Panc1 (cell line): ENCODE results near the gene IGSF3. TPM values are rescaled to one million over a fixed set of nuclear protein-coding genes. Genes with fewer than 3 reads are reported as not detected.

Source experiments
- ATAC-seq: fragments of 200-7000 bp; cut with Tn5 transposase; 2 replicates; pipeline ENCODE4 v1.9.1; 2020; ENCODE audit warnings: mild to moderate bottlenecking, moderate library complexity
- BruUV-seq: library from RNA; stranded (reverse); fragments of 400-500 nt; replicated peaks from 2 replicates; lab custom pipeline; 2021; lab: Mats Ljungman, UMichigan
- CTCF ChIA-PET: fragments of 300-600 bp; sonication (Branson Sonifier 250); formaldehyde crosslinking; loops from one replicate; lab custom pipeline; 2022; ENCODE audit warnings: antibody characterized with exemption; lab: Charles Lee
- POLR2A ChIA-PET: fragments of 300-600 bp; sonication (Branson Sonifier 250); formaldehyde crosslinking; loops from one replicate; lab custom pipeline; 2022; ENCODE audit warnings: antibody characterized with exemption; lab: Charles Lee
- DNase-seq: peaks from one replicate; pipeline ENCODE4 v3.0.0-alpha.2; 2010; ENCODE audit warnings: low read depth, low spot score
- H3K27ac ChIP-seq: 2 replicates; pipeline ENCODE4 v1.5.1; 2011; ENCODE audit warnings: mild to moderate bottlenecking, low read length, inconsistent platforms
- H3K27me3 ChIP-seq: fragments of 200-500 bp; sonication (Bioruptor generic); 2 replicates; pipeline ENCODE4 v1.6.0; 2014; ENCODE audit warnings: low read length, inconsistent platforms; ENCODE audit not compliant: control insufficient read depth, insufficient read depth
- H3K36me3 ChIP-seq: fragments of 200-500 bp; sonication (Bioruptor generic); 2 replicates; pipeline ENCODE4 v1.5.1; 2014; ENCODE audit warnings: inconsistent platforms, mild to moderate bottlenecking, low read length, moderate library complexity; ENCODE audit not compliant: control insufficient read depth, insufficient read depth
- H3K4me1 ChIP-seq: 2 replicates; pipeline ENCODE4 v1.5.1; 2011; ENCODE audit warnings: inconsistent platforms, mild to moderate bottlenecking, low read length, moderate library complexity; ENCODE audit not compliant: control insufficient read depth, insufficient read depth
- H3K4me3 ChIP-seq, 2 experiments: 2 replicates each; pipeline ENCODE4 v1.5.1; 2011 to 2012; ENCODE audit warnings: low read depth in 2 of 2, low read length in 2 of 2, mild to moderate bottlenecking in 2 of 2, inconsistent platforms in 1 of 2, moderate library complexity in 1 of 2
- H3K9me3 ChIP-seq: fragments of 200-500 bp; sonication (Bioruptor generic); 2 replicates; pipeline ENCODE4 v1.5.1; 2014; ENCODE audit warnings: low read depth, mild to moderate bottlenecking, inconsistent platforms, low read length, moderate library complexity; ENCODE audit not compliant: control insufficient read depth, insufficient read depth
- POLR2AphosphoS5 ChIP-seq: IDR thresholded peaks from 2 replicates; pipeline ENCODE4 v1.6.1; 2012; ENCODE audit warnings: mild to moderate bottlenecking, low read depth, low read length, moderate library complexity
- SIN3A ChIP-seq: IDR thresholded peaks from 2 replicates; pipeline ENCODE4 v1.6.1; 2012; ENCODE audit warnings: low read depth, mild to moderate bottlenecking, low read length, moderate library complexity, borderline replicate concordance; ENCODE audit not compliant: insufficient read depth
- TCF7L2 ChIP-seq: IDR thresholded peaks from 2 replicates; pipeline ENCODE4 v1.6.1; 2011; ENCODE audit warnings: mild to moderate bottlenecking, low read depth, low read length, inconsistent platforms
- in situ Hi-C: cut with HindIII; loops from 2 replicates; pipeline ENCODE4 v1.10.0; 2016; ENCODE audit warnings: low sequenced_read_pairs, low pct_unique_long_range_greater_than_20kb
- intact Hi-C: fragments of 100-400 bp; cut with micrococcal nuclease; formaldehyde crosslinking; loops from one replicate; pipeline ENCODE4 v1.10.0; 2022; ENCODE audit not compliant: unreplicated experiment
- total RNA-seq: library from RNA; stranded (reverse); gene quantifications from one replicate; pipeline ENCODE4 v1.2.1, GENCODE V29; 2021; ENCODE audit not compliant: unreplicated experiment
- TF ChIP-seq, protein P1 (sequence below), 2 experiments: IDR thresholded peaks; 2 replicates each; pipeline ENCODE4 v1.6.1; 2011 to 2012; ENCODE audit warnings: low read depth in 2 of 2, control low read depth in 1 of 2, low read length in 1 of 2, mild to moderate bottlenecking in 1 of 2, moderate library complexity in 1 of 2; ENCODE audit not compliant: insufficient read depth in 1 of 2
- TF ChIP-seq, protein P2 (sequence below): fragments of 450-650 bp; IDR thresholded peaks from 2 replicates; pipeline ENCODE4 v1.5.1; 2017; ENCODE audit warnings: mild to moderate bottlenecking

IGSF3 gene
- total RNA-seq, 1 experiment from 2014 or later: 9.3 TPM

DNA sequence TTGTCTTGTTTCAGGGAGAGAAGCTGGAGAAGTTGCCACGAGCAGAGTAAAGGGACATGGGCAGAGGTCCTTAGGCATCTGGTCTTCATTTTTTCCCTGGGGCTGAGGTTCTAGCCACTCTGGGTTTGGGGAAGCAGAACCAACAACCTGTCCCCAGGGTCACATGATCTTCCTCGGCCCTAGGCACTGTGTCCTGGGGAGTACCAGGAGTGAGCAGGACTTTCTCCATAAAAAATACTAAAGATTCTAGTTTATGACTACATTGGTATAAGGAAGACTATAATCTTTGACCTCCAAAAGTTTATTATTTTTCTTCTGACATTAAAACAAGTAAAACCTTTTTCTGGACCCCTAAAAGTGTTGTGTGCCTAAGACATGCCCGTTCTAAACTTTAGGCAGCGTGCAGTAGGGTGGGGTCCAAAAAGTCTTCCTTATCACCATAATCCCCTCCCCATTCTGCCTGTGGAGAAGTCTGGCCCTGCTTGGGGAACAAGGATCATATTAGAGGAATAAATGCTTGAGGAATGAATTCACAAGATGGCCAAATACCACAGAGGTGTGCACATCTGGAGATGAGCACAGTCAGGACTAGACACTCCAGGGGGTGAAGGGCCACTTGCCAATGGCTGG lies 19.3 kb upstream of the IGSF3 start:
- Histone ChIP-seq H3K27me3 (no peaks in the 10 kb centered on the region), H3K9me3 (no peaks in the 10 kb centered on the region), H3K27ac (no peak overlapping the region), H3K4me3 (no peak overlapping the region), H3K36me3 (no peaks in the 10 kb centered on the region), H3K4me1 (no peaks in the 10 kb centered on the region)
- CTCF ChIA-PET: no interaction called here
- in situ Hi-C loops: no loop called here
- DNase-seq (no peak), ATAC-seq (no peak)
- POLR2A ChIA-PET: no interaction called here
- no TSS peak for BruUV-seq
- intact Hi-C loops: no loop called here
- TF ChIP-seq TCF7L2 (no peak), POLR2AphosphoS5 (no peak), SIN3A (no peak)
- TF ChIP-seq, protein P1, sequence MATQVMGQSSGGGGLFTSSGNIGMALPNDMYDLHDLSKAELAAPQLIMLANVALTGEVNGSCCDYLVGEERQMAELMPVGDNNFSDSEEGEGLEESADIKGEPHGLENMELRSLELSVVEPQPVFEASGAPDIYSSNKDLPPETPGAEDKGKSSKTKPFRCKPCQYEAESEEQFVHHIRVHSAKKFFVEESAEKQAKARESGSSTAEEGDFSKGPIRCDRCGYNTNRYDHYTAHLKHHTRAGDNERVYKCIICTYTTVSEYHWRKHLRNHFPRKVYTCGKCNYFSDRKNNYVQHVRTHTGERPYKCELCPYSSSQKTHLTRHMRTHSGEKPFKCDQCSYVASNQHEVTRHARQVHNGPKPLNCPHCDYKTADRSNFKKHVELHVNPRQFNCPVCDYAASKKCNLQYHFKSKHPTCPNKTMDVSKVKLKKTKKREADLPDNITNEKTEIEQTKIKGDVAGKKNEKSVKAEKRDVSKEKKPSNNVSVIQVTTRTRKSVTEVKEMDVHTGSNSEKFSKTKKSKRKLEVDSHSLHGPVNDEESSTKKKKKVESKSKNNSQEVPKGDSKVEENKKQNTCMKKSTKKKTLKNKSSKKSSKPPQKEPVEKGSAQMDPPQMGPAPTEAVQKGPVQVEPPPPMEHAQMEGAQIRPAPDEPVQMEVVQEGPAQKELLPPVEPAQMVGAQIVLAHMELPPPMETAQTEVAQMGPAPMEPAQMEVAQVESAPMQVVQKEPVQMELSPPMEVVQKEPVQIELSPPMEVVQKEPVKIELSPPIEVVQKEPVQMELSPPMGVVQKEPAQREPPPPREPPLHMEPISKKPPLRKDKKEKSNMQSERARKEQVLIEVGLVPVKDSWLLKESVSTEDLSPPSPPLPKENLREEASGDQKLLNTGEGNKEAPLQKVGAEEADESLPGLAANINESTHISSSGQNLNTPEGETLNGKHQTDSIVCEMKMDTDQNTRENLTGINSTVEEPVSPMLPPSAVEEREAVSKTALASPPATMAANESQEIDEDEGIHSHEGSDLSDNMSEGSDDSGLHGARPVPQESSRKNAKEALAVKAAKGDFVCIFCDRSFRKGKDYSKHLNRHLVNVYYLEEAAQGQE (IDR thresholded peaks at IDR 0.05; ENCODE audit: insufficient read depth in 1 of 2, low read depth in 2 of 2, low read length in 1 of 2): no peak
- TF ChIP-seq, protein P2, sequence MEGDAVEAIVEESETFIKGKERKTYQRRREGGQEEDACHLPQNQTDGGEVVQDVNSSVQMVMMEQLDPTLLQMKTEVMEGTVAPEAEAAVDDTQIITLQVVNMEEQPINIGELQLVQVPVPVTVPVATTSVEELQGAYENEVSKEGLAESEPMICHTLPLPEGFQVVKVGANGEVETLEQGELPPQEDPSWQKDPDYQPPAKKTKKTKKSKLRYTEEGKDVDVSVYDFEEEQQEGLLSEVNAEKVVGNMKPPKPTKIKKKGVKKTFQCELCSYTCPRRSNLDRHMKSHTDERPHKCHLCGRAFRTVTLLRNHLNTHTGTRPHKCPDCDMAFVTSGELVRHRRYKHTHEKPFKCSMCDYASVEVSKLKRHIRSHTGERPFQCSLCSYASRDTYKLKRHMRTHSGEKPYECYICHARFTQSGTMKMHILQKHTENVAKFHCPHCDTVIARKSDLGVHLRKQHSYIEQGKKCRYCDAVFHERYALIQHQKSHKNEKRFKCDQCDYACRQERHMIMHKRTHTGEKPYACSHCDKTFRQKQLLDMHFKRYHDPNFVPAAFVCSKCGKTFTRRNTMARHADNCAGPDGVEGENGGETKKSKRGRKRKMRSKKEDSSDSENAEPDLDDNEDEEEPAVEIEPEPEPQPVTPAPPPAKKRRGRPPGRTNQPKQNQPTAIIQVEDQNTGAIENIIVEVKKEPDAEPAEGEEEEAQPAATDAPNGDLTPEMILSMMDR: no peak

DNA sequence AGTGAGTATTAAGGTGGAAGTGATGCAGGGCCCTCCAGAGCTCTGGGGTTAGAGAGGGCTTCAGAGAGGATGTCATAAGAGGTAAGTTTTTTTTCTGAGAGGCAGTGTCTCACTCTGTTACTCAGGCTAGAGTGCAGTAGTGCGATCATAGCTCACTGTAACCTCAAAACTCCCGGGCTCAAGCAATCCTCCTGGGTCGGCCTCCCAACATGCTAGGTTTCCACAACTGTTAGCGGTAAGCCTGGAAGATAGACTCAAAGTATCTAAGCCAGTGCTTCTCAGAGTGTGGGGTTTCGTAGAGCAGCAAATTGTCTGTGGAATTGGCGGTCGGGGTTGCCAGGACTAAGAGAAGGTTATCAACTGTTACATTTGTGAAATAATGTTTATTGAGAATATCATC lies 18.6 kb upstream of the IGSF3 start:
- Histone ChIP-seq H3K27me3 (no peaks in the 10 kb centered on the region), H3K27ac (no peak overlapping the region), H3K4me3 (no peak overlapping the region), H3K4me1 (no peaks in the 10 kb centered on the region), H3K36me3 (no peaks in the 10 kb centered on the region), H3K9me3 (no peaks in the 10 kb centered on the region)
- no TSS peak for BruUV-seq
- TF ChIP-seq, protein P2: no peak
- TF ChIP-seq SIN3A (no peak), TCF7L2 (no peak), POLR2AphosphoS5 (no peak)
- TF ChIP-seq, protein P1 (IDR thresholded peaks at IDR 0.05; ENCODE audit: insufficient read depth in 1 of 2, low read depth in 2 of 2, low read length in 1 of 2): no peak
- intact Hi-C loops: no loop called here
- in situ Hi-C loops: no loop called here
- POLR2A ChIA-PET: no interaction called here
- DNase-seq: no peak
- ATAC-seq: no peak
- CTCF ChIA-PET: no interaction called here
